MCF 10A (cell line): ENCODE data around the gene MGAT4A. TPM values are rescaled to one million over a fixed set of nuclear protein-coding genes. Genes with fewer than 3 reads are reported as not detected.

Source experiments
- BruUV-seq: library from RNA; stranded (reverse); fragments of 400-500 nt; replicated peaks from 2 replicates; lab custom pipeline; 2021; lab: Mats Ljungman, UMichigan
- CTCF ChIA-PET: fragments of 300-600 bp; sonication (Branson Sonifier 250); formaldehyde crosslinking; extraction: SDS; loops from one replicate; lab custom pipeline; 2021; ENCODE audit warnings: antibody characterized with exemption, inconsistent platforms; lab: Yijun Ruan, JAX
- POLR2A ChIA-PET: fragments of 300-600, 350-650 bp; sonication (Branson Sonifier 250); formaldehyde crosslinking; extraction: SDS; loops from one replicate; lab custom pipeline; 2020; ENCODE audit warnings: antibody characterized with exemption, inconsistent platforms; lab: Yijun Ruan, JAX
- DNase-seq: peaks from one replicate; pipeline ENCODE4 v3.0.0-alpha.2; 2018; ENCODE audit not compliant: unreplicated experiment
- H3K27ac Mint-ChIP-seq: one replicate; pipeline ENCODE4 v1.8.0; 2022; ENCODE audit warnings: mild to moderate bottlenecking, low read depth, mixed read lengths; ENCODE audit not compliant: unreplicated experiment
- H3K27me3 Mint-ChIP-seq: one replicate; pipeline ENCODE4 v1.8.0; 2022; ENCODE audit warnings: mixed read lengths; ENCODE audit not compliant: insufficient read depth, unreplicated experiment
- H3K36me3 Mint-ChIP-seq: one replicate; pipeline ENCODE4 v1.8.0; 2022; ENCODE audit warnings: mild to moderate bottlenecking, moderate library complexity, mixed read lengths; ENCODE audit not compliant: insufficient read depth, unreplicated experiment
- H3K4me1 Mint-ChIP-seq: one replicate; pipeline ENCODE4 v1.8.0; 2022; ENCODE audit warnings: mixed read lengths; ENCODE audit not compliant: insufficient read depth, unreplicated experiment
- H3K4me3 Mint-ChIP-seq: one replicate; pipeline ENCODE4 v1.8.0; 2022; ENCODE audit warnings: mild to moderate bottlenecking, moderate library complexity, mixed read lengths; ENCODE audit not compliant: unreplicated experiment
- H3K9me3 Mint-ChIP-seq: one replicate; pipeline ENCODE4 v1.8.0; 2022; ENCODE audit warnings: mixed read lengths; ENCODE audit not compliant: unreplicated experiment
- CTCF ChIP-seq: fragments of 200-600 bp; IDR thresholded peaks from one replicate; pipeline ENCODE4 v1.8.0; 2022; ENCODE audit warnings: antibody characterized with exemption, mild to moderate bottlenecking; ENCODE audit not compliant: unreplicated experiment
- intact Hi-C: fragments of 100-400 bp; cut with micrococcal nuclease; formaldehyde crosslinking; loops from 2 replicates; pipeline ENCODE4 v1.14.1; 2022
- total RNA-seq: library from RNA; stranded (reverse); gene quantifications from 2 replicates; pipeline ENCODE4 v1.2.3, GENCODE V29; 2022

Gene MGAT4A
- total RNA-seq, 1 experiment from 2014 or later, result 3.7 TPM

GRCh38 chr2:98708396-98709186 is 22.3 kb downstream of the MGAT4A start:
- intact Hi-C loops, result no loop called here
- Mint-ChIP-seq H3K4me1 (no peaks in the 10 kb centered on the region), H3K27me3 (no peaks in the 10 kb centered on the region), H3K27ac (no peak overlapping the region), H3K36me3 (no peaks in the 10 kb centered on the region), H3K4me3 (no peak overlapping the region), H3K9me3 (no peaks in the 10 kb centered on the region)
- ChIA-PET POLR2A (interaction anchor here (0.6 kb wide), 1 partner anchor 164 kb away, joined by 3 read pairs; no protein-coding TSS in a partner anchor), CTCF (interaction anchor here (0.6 to 1.0 kb wide), 3 partner anchors 14 to 326 kb away, joined by 3 to 4 read pairs (median 3); no protein-coding TSS in a partner anchor)
- DNase-seq, result no peak
- no peak for TF ChIP-seq CTCF
- no TSS peak for BruUV-seq

- ChIA-PET CTCF (interaction anchor here (0.6 kb wide), 3 partner anchors 76 to 1556 kb away, joined by 3 to 6 read pairs (median 6); no protein-coding TSS in a partner anchor), POLR2A (no interaction called here)
- BruUV-seq, result no TSS peak
- no peak overlapping the region for H3K4me3 Mint-ChIP-seq
- no peak for DNase-seq
- no peaks in the 10 kb centered on the region for H3K27me3 Mint-ChIP-seq
- no peak overlapping the region for H3K27ac Mint-ChIP-seq
- H3K36me3 Mint-ChIP-seq, result no peaks in the 10 kb centered on the region
- intact Hi-C loops, result no loop called here
- TF ChIP-seq CTCF, result no peak
- no peaks in the 10 kb centered on the region for H3K9me3 Mint-ChIP-seq
- no peaks in the 10 kb centered on the region for H3K4me1 Mint-ChIP-seq
These were observed 24.3 kb downstream of the MGAT4A start for GRCh38 chr2:98706591-98706990.

GRCh38 chr2:98705333-98705617 is 25.7 kb downstream of the MGAT4A start:
- H3K4me3 Mint-ChIP-seq, result no peak overlapping the region
- intact Hi-C loops, result no loop called here
- H3K36me3 Mint-ChIP-seq, result peaks cover 6% of the 10 kb centered on the region
- H3K27me3 Mint-ChIP-seq, result no peaks in the 10 kb centered on the region
- H3K4me1 Mint-ChIP-seq, result peaks cover 7% of the 10 kb centered on the region
- POLR2A ChIA-PET, result interaction anchor here (0.6 to 1.2 kb wide), 3 partner anchors 21 to 554 kb away, joined by 3 to 6 read pairs (median 4); no protein-coding TSS in a partner anchor
- H3K27ac Mint-ChIP-seq, result no peak overlapping the region
- H3K9me3 Mint-ChIP-seq, result no peaks in the 10 kb centered on the region
- BruUV-seq, result no TSS peak
- CTCF ChIA-PET, result interaction anchor here (0.5 to 1.6 kb wide), 3 partner anchors 14 to 135 kb away, joined by 3 to 5 read pairs (median 4); no protein-coding TSS in a partner anchor
- no peak for TF ChIP-seq CTCF
- DNase-seq, result no peak

GRCh38 chr2:98704499-98705332 is 26.2 kb downstream of the MGAT4A start:
- ChIA-PET POLR2A (interaction anchor here (1.2 to 1.5 kb wide), 3 partner anchors 18 to 362 kb away, joined by 3 to 4 read pairs (median 3); no protein-coding TSS in a partner anchor), CTCF (interaction anchor here (0.5 to 1.6 kb wide), 3 partner anchors 13 to 133 kb away, joined by 3 to 5 read pairs (median 3); no protein-coding TSS in a partner anchor)
- Mint-ChIP-seq H3K36me3 (peaks cover 6% of the 10 kb centered on the region), H3K27ac (no peak overlapping the region), H3K27me3 (no peaks in the 10 kb centered on the region), H3K4me3 (no peak overlapping the region), H3K9me3 (no peaks in the 10 kb centered on the region), H3K4me1 (peaks cover 7% of the 10 kb centered on the region)
- BruUV-seq, result no TSS peak
- no peak for DNase-seq
- TF ChIP-seq CTCF, result no peak
- intact Hi-C loops, result no loop called here
